DND-41 (cell line): Measurements from ENCODE around the gene ADD2.
"Not testable (repeated sequence)": the region's sequence is repeated elsewhere in the genome, so short reads cannot be mapped to it uniquely, and the experiment has no call there.

Source experiments
- ATAC-seq: fragments of 200-7000 bp; cut with Tn5 transposase; 3 replicates; pipeline ENCODE4 v1.9.1; 2021; ENCODE audit warnings: low read depth; ENCODE audit not compliant: insufficient read depth
- DNase-seq: peaks from one replicate; pipeline ENCODE4 v3.0.0-alpha.2; 2020
- H2AFZ ChIP-seq: 2 replicates; pipeline ENCODE4 v1.6.0; 2012; ENCODE audit warnings: low read depth, low read length
- H3K27ac ChIP-seq: 2 replicates; pipeline ENCODE4 v1.5.1; 2012; ENCODE audit warnings: low read length, inconsistent platforms
- H3K27me3 ChIP-seq: fragments of 200-600 bp; sonication (generic); 2 replicates; pipeline ENCODE4 v1.6.0; 2012; ENCODE audit warnings: low read length, mild to moderate bottlenecking, inconsistent platforms; ENCODE audit not compliant: insufficient read depth, poor library complexity
- H3K36me3 ChIP-seq: 2 replicates; pipeline ENCODE4 v1.5.1; 2012; ENCODE audit warnings: low read length, inconsistent platforms; ENCODE audit not compliant: insufficient read depth
- H3K4me1 ChIP-seq: 2 replicates; pipeline ENCODE4 v1.5.1; 2012; ENCODE audit warnings: mild to moderate bottlenecking, low read length; ENCODE audit not compliant: insufficient read depth
- H3K4me2 ChIP-seq: 2 replicates; pipeline ENCODE4 v1.6.0; 2012; ENCODE audit warnings: mild to moderate bottlenecking, moderate library complexity, low read length, inconsistent platforms; ENCODE audit not compliant: insufficient read depth
- H3K4me3 ChIP-seq, 2 experiments: fragments of 200-600 bp in 1 of 2; shearing (Covaris generic) in 1 of 2; 2 replicates each; pipeline ENCODE4 v1.5.1; 2012 to 2016; ENCODE audit warnings: inconsistent platforms in 2 of 2, low read length in 2 of 2, mild to moderate bottlenecking in 2 of 2, low read depth in 1 of 2, moderate library complexity in 1 of 2
- H3K79me2 ChIP-seq: 2 replicates; pipeline ENCODE4 v1.6.0; 2012; ENCODE audit warnings: low read length, inconsistent platforms; ENCODE audit not compliant: insufficient read depth
- H3K9ac ChIP-seq: 2 replicates; pipeline ENCODE4 v1.6.0; 2012; ENCODE audit warnings: low read depth, mild to moderate bottlenecking, inconsistent platforms, low read length, moderate library complexity
- H3K9me3 ChIP-seq: 2 replicates; pipeline ENCODE4 v1.5.1; 2012; ENCODE audit warnings: low read length, moderate library complexity, mild to moderate bottlenecking, inconsistent platforms; ENCODE audit not compliant: insufficient read depth, severe bottlenecking
- H4K20me1 ChIP-seq: 2 replicates; pipeline ENCODE4 v1.6.0; 2012; ENCODE audit warnings: low read length; ENCODE audit not compliant: insufficient read depth
- CTCF ChIP-seq: IDR thresholded peaks from 2 replicates; pipeline ENCODE4 v1.5.1; 2012; ENCODE audit warnings: borderline replicate concordance, low read length, moderate library complexity, mild to moderate bottlenecking; ENCODE audit not compliant: poor library complexity, severe bottlenecking; ENCODE audit errors: extremely low read depth
- EZH2 ChIP-seq: IDR thresholded peaks from 3 replicates; pipeline ENCODE4 v1.6.1; 2012; ENCODE audit warnings: borderline replicate concordance, low read depth, mild to moderate bottlenecking, moderate library complexity, low read length, inconsistent platforms; ENCODE audit not compliant: severe bottlenecking

Gene ADD2

GRCh38 chr2:70799706-70800105 is 31.7 kb upstream of the ADD2 start:
- no peaks in the 10 kb centered on the region for H3K36me3 ChIP-seq
- no peaks in the 10 kb centered on the region for H3K4me1 ChIP-seq
- H2AFZ ChIP-seq = no peak overlapping the region
- no peak overlapping the region for H3K4me2 ChIP-seq
- no peak for DNase-seq
- H3K9ac ChIP-seq = no peak overlapping the region
- H3K4me3 ChIP-seq = no peak overlapping the region
- peaks cover 16% of the 10 kb centered on the region for H3K27me3 ChIP-seq
- H3K9me3 ChIP-seq = no peaks in the 10 kb centered on the region
- TF ChIP-seq EZH2 (no peak), CTCF (no peak)
- H3K27ac ChIP-seq = no peak overlapping the region
- H4K20me1 ChIP-seq = no peaks in the 10 kb centered on the region
- no peaks in the 10 kb centered on the region for H3K79me2 ChIP-seq
- no peak for ATAC-seq

GRCh38 chr2:70797996-70798395 is 30.0 kb upstream of the ADD2 start:
- H3K36me3 ChIP-seq, H3K9me3 ChIP-seq, H3K4me2 ChIP-seq, H2AFZ ChIP-seq, H3K79me2 ChIP-seq, H3K9ac ChIP-seq, DNase-seq, ATAC-seq, H3K4me3 ChIP-seq, H3K4me1 ChIP-seq, H3K27ac ChIP-seq, H4K20me1 ChIP-seq: not testable (repeated sequence)
- peaks cover 21% of the 10 kb centered on the region for H3K27me3 ChIP-seq

- Histone ChIP-seq H3K79me2 (no peaks in the 10 kb centered on the region), H3K9ac (no peak overlapping the region), H3K27me3 (peaks cover 21% of the 10 kb centered on the region), H3K4me1 (no peaks in the 10 kb centered on the region), H4K20me1 (no peaks in the 10 kb centered on the region), H3K27ac (no peak overlapping the region), H2AFZ (no peak overlapping the region), H3K4me3 (no peak overlapping the region), H3K36me3 (no peaks in the 10 kb centered on the region), H3K4me2 (no peak overlapping the region), H3K9me3 (no peaks in the 10 kb centered on the region)
- no peak for TF ChIP-seq EZH2
- TF ChIP-seq CTCF = no peak
- DNase-seq (no peak), ATAC-seq (no peak)
Observed at GRCh38 chr2:70797506-70797905, 29.5 kb upstream of the ADD2 start.

- Histone ChIP-seq H3K4me2 (no peak overlapping the region), H3K36me3 (no peaks in the 10 kb centered on the region)
- no peak for DNase-seq
Observed at GRCh38 chr2:70796262-70796661, 28.3 kb upstream of the ADD2 start.

More at GRCh38 chr2:70796262-70796661, 28.3 kb upstream of the ADD2 start:
- no peak overlapping the region for H3K27ac ChIP-seq
- H3K79me2 ChIP-seq = no peaks in the 10 kb centered on the region
- ATAC-seq = no peak
- no peaks in the 10 kb centered on the region for H3K4me1 ChIP-seq
- H4K20me1 ChIP-seq = no peaks in the 10 kb centered on the region
- TF ChIP-seq EZH2 (no peak), CTCF (no peak)
- H3K9ac ChIP-seq = no peak overlapping the region
- no peaks in the 10 kb centered on the region for H3K9me3 ChIP-seq
- no peak overlapping the region for H3K4me3 ChIP-seq
- no peak overlapping the region for H2AFZ ChIP-seq
- peaks cover 21% of the 10 kb centered on the region for H3K27me3 ChIP-seq
